Vagina (tissue), 2 donors: ENCODE measurements around the gene H6PD. TPM values are rescaled to one million over a fixed set of nuclear protein-coding genes. Genes with fewer than 3 reads are reported as not detected.

Source experiments
- DNase-seq, 2 donors: peaks; one replicate each; pipeline ENCODE4 v3.0.0-alpha.2; 2017; ENCODE audit errors: extremely low spot score in 2 of 2
- H3K27ac ChIP-seq: fragments of 200-600 bp; sonication (generic); one replicate; pipeline ENCODE4 v1.5.1; 2019
- H3K27me3 ChIP-seq: fragments of 200-600 bp; sonication (generic); one replicate; pipeline ENCODE4 v1.5.1; 2019
- H3K36me3 ChIP-seq, 2 donors: fragments of 200-600 bp; sonication (generic); one replicate each; pipeline ENCODE4 v1.5.1; 2017 to 2019
- H3K4me1 ChIP-seq: fragments of 200-600 bp; sonication (generic); one replicate; pipeline ENCODE4 v1.5.1; 2019
- H3K4me3 ChIP-seq, 2 donors: fragments of 200-600 bp; sonication (generic); 1 replicate in 1 of 2; 2 replicates in 1 of 2; pipeline ENCODE4 v1.5.1; 2016 to 2019
- H3K9me3 ChIP-seq: fragments of 200-600 bp; sonication (generic); one replicate; pipeline ENCODE4 v1.5.1; 2019
- POLR2A ChIP-seq, 2 donors: fragments of 450-650 bp; IDR thresholded peaks; one replicate each; pipeline ENCODE4 v1.6.1; 2017; ENCODE audit warnings: antibody characterized with exemption in 2 of 2, mild to moderate bottlenecking in 2 of 2, moderate library complexity in 2 of 2
- POLR2AphosphoS5 ChIP-seq, 2 donors: sonication (generic); formaldehyde crosslinking; IDR thresholded peaks; one replicate each; pipeline ENCODE4 v1.9.0; 2017; ENCODE audit warnings: antibody characterized with exemption in 2 of 2, mild to moderate bottlenecking in 2 of 2, low read depth in 1 of 2; ENCODE audit not compliant: insufficient read depth in 1 of 2
- intact Hi-C: fragments of 100-400 bp; cut with DNase I; formaldehyde crosslinking; loops from one replicate; pipeline ENCODE4 v1.15.1; 2023
- total RNA-seq: library from RNA; depleted of rRNA; stranded (reverse); fragments of >200 nt; gene quantifications from one replicate; pipeline ENCODE4 v1.2.3, GENCODE V29; 2016
- TF ChIP-seq, protein P1 (sequence below), 3 experiments: fragments of 450-650 bp in 2 of 3; fragments of 200-600 bp in 1 of 3; sonication (generic) in 1 of 3; IDR thresholded peaks; one replicate each; pipeline ENCODE4 v1.5.1; 2017 to 2019; ENCODE audit warnings: antibody characterized with exemption in 3 of 3, mild to moderate bottlenecking in 2 of 3, moderate library complexity in 2 of 3

H6PD gene
- total RNA-seq, 1 donor from 2014 or later, result 65.1 TPM

- H3K4me3 ChIP-seq, result no peak overlapping the region
- H3K36me3 ChIP-seq, result no peaks in the 10 kb centered on the region
- peak overlapping the region; percentile 64 for H3K27ac ChIP-seq
- H3K27me3 ChIP-seq, result no peaks in the 10 kb centered on the region
- intact Hi-C loops, result no loop called here
- TF ChIP-seq POLR2A (IDR thresholded peaks at IDR 0.05) (no peak), POLR2AphosphoS5 (IDR thresholded peaks at IDR 0.05; ENCODE audit: insufficient read depth in 1 of 2, low read depth in 1 of 2) (no peak)
- TF ChIP-seq, protein P1, sequence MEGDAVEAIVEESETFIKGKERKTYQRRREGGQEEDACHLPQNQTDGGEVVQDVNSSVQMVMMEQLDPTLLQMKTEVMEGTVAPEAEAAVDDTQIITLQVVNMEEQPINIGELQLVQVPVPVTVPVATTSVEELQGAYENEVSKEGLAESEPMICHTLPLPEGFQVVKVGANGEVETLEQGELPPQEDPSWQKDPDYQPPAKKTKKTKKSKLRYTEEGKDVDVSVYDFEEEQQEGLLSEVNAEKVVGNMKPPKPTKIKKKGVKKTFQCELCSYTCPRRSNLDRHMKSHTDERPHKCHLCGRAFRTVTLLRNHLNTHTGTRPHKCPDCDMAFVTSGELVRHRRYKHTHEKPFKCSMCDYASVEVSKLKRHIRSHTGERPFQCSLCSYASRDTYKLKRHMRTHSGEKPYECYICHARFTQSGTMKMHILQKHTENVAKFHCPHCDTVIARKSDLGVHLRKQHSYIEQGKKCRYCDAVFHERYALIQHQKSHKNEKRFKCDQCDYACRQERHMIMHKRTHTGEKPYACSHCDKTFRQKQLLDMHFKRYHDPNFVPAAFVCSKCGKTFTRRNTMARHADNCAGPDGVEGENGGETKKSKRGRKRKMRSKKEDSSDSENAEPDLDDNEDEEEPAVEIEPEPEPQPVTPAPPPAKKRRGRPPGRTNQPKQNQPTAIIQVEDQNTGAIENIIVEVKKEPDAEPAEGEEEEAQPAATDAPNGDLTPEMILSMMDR (IDR thresholded peaks at IDR 0.05), result no peak
- no peak for DNase-seq
- H3K9me3 ChIP-seq, result no peaks in the 10 kb centered on the region
- peaks cover 60% of the 10 kb centered on the region for H3K4me1 ChIP-seq
These were observed 80.3 kb downstream of the H6PD start for GRCh38 chr1:9314711-9315379.

GRCh38 chr1:9315411-9316079 is 81.0 kb downstream of the H6PD start:
- no peaks in the 10 kb centered on the region for H3K36me3 ChIP-seq
- no peak overlapping the region for H3K4me3 ChIP-seq
- peaks cover 67% of the 10 kb centered on the region for H3K4me1 ChIP-seq
- DNase-seq, result no peak
- H3K27me3 ChIP-seq, result no peaks in the 10 kb centered on the region
- H3K27ac ChIP-seq, result peak overlapping the region; percentile 64
- no peaks in the 10 kb centered on the region for H3K9me3 ChIP-seq
- TF ChIP-seq POLR2AphosphoS5 (IDR thresholded peaks at IDR 0.05; ENCODE audit: insufficient read depth in 1 of 2, low read depth in 1 of 2), result peak in 1 of 2 donors; percentile 46
- TF ChIP-seq, protein P1 (IDR thresholded peaks at IDR 0.05), result no peak
- intact Hi-C loops, result no loop called here

- H3K9me3 ChIP-seq, result no peaks in the 10 kb centered on the region
- DNase-seq, result no peak
- TF ChIP-seq POLR2A (IDR thresholded peaks at IDR 0.05) (no peak), POLR2AphosphoS5 (IDR thresholded peaks at IDR 0.05; ENCODE audit: insufficient read depth in 1 of 2, low read depth in 1 of 2) (no peak)
- TF ChIP-seq, protein P1 (IDR thresholded peaks at IDR 0.05), result no peak
- H3K4me1 ChIP-seq, result peaks cover 70% of the 10 kb centered on the region
- no peaks in the 10 kb centered on the region for H3K36me3 ChIP-seq
- intact Hi-C loops, result no loop called here
- peak overlapping the region; percentile 64 for H3K27ac ChIP-seq
- H3K4me3 ChIP-seq, result no peak overlapping the region
- H3K27me3 ChIP-seq, result no peaks in the 10 kb centered on the region
These were observed 81.5 kb downstream of the H6PD start for GRCh38 chr1:9316080-9316444.

- peak overlapping the region; percentile 64 for H3K27ac ChIP-seq
- no peak for DNase-seq
These were observed 81.9 kb downstream of the H6PD start for GRCh38 chr1:9316512-9316911.

More at GRCh38 chr1:9316512-9316911, 81.9 kb downstream of the H6PD start:
- Histone ChIP-seq H3K4me3 (no peak overlapping the region), H3K36me3 (no peaks in the 10 kb centered on the region), H3K27me3 (no peaks in the 10 kb centered on the region), H3K4me1 (peaks cover 72% of the 10 kb centered on the region), H3K9me3 (no peaks in the 10 kb centered on the region)
- intact Hi-C loops, result no loop called here
- no peak for TF ChIP-seq POLR2AphosphoS5 (IDR thresholded peaks at IDR 0.05; ENCODE audit: insufficient read depth in 1 of 2, low read depth in 1 of 2)
- TF ChIP-seq, protein P1 (IDR thresholded peaks at IDR 0.05), result no peak
- TF ChIP-seq POLR2A (IDR thresholded peaks at IDR 0.05), result no peak
